NB4 (cell line): ENCODE data around the gene LMO7.

Source experiments
- CTCF ChIP-seq: IDR thresholded peaks from one replicate; pipeline ENCODE4 v1.5.1; 2012; ENCODE audit warnings: low read depth, low read length
- MAX ChIP-seq: IDR thresholded peaks from 2 replicates; pipeline ENCODE4 v1.6.1; 2011; ENCODE audit warnings: low read depth, low read length

- TF ChIP-seq CTCF = no peak
- no peak for TF ChIP-seq MAX
Observed at GRCh38 chr13:75797719-75798118, 161.6 kb downstream of the LMO7 start.
